A673 (cell line): Measurements from ENCODE around the gene CPO. TPM values are rescaled to one million over a fixed set of nuclear protein-coding genes. Genes with fewer than 3 reads are reported as not detected.

Source experiments
- BruUV-seq: library from RNA; stranded (reverse); fragments of 400-500 nt; replicated peaks from 2 replicates; lab custom pipeline; 2021; lab: Mats Ljungman, UMichigan
- CTCF ChIA-PET: fragments of 300-600 bp; sonication (Branson Sonifier 250); formaldehyde crosslinking; loops from one replicate; lab custom pipeline; 2022; ENCODE audit warnings: antibody characterized with exemption; lab: Charles Lee
- POLR2A ChIA-PET: fragments of 300-600 bp; sonication (Branson Sonifier 250); formaldehyde crosslinking; loops from one replicate; lab custom pipeline; 2022; ENCODE audit warnings: antibody characterized with exemption; ENCODE audit not compliant: low non-redundant PET; lab: Charles Lee
- DNase-seq: peaks from one replicate; pipeline ENCODE4 v3.0.0-alpha.2; 2015; ENCODE audit warnings: low spot score
- H3K27ac ChIP-seq: fragments of 200-600 bp; sonication (generic); 2 replicates; pipeline ENCODE4 v1.5.1; 2016; ENCODE audit warnings: mixed run types, low read depth, mild to moderate bottlenecking, mixed read lengths, antibody characterized with exemption, low read length; ENCODE audit not compliant: poor library complexity, severe bottlenecking
- H3K27me3 ChIP-seq: fragments of 200-600 bp; sonication (generic); replicated peaks from 2 replicates; pipeline ENCODE4 v1.6.1; 2017; ENCODE audit warnings: mixed run types, low read depth, mild to moderate bottlenecking, mixed read lengths, antibody characterized with exemption, low read length; ENCODE audit not compliant: insufficient read depth, poor library complexity
- H3K36me3 ChIP-seq: fragments of 200-600 bp; sonication (generic); 2 replicates; pipeline ENCODE4 v1.6.1; 2016; ENCODE audit warnings: mixed run types, mild to moderate bottlenecking, mixed read lengths, antibody characterized with exemption, low read length; ENCODE audit not compliant: insufficient read depth, poor library complexity, severe bottlenecking
- H3K4me1 ChIP-seq: fragments of 200-600 bp; sonication (generic); 2 replicates; pipeline ENCODE4 v1.6.1; 2017; ENCODE audit warnings: mixed run types, mild to moderate bottlenecking, mixed read lengths, antibody characterized with exemption, low read length; ENCODE audit not compliant: insufficient read depth, poor library complexity, severe bottlenecking
- H3K4me3 ChIP-seq: fragments of 200-600 bp; sonication (generic); 2 replicates; pipeline ENCODE4 v1.5.1; 2016; ENCODE audit warnings: low read depth, mixed run types, mild to moderate bottlenecking, mixed read lengths, low read length; ENCODE audit not compliant: poor library complexity, severe bottlenecking
- H3K9me3 ChIP-seq: fragments of 200-600 bp; sonication (generic); 2 replicates; pipeline ENCODE4 v1.6.1; 2016; ENCODE audit warnings: mixed run types, low read depth, mild to moderate bottlenecking, mixed read lengths, antibody characterized with exemption, low read length; ENCODE audit not compliant: poor library complexity, severe bottlenecking
- EZH2 ChIP-seq: fragments of 200-600 bp; sonication (generic); IDR thresholded peaks from 2 replicates; pipeline ENCODE4 v1.6.1; 2017; ENCODE audit warnings: borderline replicate concordance, low read depth, mild to moderate bottlenecking, mixed read lengths, antibody characterized with exemption, low read length; ENCODE audit not compliant: poor library complexity, severe bottlenecking
- intact Hi-C: fragments of 100-400 bp; cut with micrococcal nuclease; formaldehyde crosslinking; loops from one replicate; pipeline ENCODE4 v1.10.0; 2022; ENCODE audit not compliant: unreplicated experiment
- total RNA-seq: library from RNA; stranded (reverse); gene quantifications from 2 replicates; pipeline ENCODE4 v1.2.3, GENCODE V29; 2021
- TF ChIP-seq, protein P1 (sequence below): fragments of 300-800, 200-600 bp; sonication (generic); conservative IDR thresholded peaks from 2 replicates; pipeline ENCODE4 v1.5.1; 2017; ENCODE audit warnings: low read depth, mild to moderate bottlenecking, antibody characterized with exemption, low read length, moderate library complexity, mixed read lengths

The CPO gene
- total RNA-seq, 1 experiment from 2014 or later = not detected

GRCh38 chr2:206936843-206937230, 2.5 kb upstream of the CPO start:
- Histone ChIP-seq H3K27me3 (no peaks in the 10 kb centered on the region), H3K36me3 (no peaks in the 10 kb centered on the region), H3K4me3 (no peak overlapping the region), H3K27ac (no peak overlapping the region), H3K9me3 (no peaks in the 10 kb centered on the region), H3K4me1 (no peaks in the 10 kb centered on the region)
- BruUV-seq = no TSS peak
- no peak for TF ChIP-seq EZH2
- TF ChIP-seq, protein P1, sequence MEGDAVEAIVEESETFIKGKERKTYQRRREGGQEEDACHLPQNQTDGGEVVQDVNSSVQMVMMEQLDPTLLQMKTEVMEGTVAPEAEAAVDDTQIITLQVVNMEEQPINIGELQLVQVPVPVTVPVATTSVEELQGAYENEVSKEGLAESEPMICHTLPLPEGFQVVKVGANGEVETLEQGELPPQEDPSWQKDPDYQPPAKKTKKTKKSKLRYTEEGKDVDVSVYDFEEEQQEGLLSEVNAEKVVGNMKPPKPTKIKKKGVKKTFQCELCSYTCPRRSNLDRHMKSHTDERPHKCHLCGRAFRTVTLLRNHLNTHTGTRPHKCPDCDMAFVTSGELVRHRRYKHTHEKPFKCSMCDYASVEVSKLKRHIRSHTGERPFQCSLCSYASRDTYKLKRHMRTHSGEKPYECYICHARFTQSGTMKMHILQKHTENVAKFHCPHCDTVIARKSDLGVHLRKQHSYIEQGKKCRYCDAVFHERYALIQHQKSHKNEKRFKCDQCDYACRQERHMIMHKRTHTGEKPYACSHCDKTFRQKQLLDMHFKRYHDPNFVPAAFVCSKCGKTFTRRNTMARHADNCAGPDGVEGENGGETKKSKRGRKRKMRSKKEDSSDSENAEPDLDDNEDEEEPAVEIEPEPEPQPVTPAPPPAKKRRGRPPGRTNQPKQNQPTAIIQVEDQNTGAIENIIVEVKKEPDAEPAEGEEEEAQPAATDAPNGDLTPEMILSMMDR = no peak
- intact Hi-C loops = no loop called here
- ChIA-PET CTCF (no interaction called here), POLR2A (no interaction called here)
- no peak for DNase-seq

GRCh38 chr2:206937555-206937954, 1.8 kb upstream of the CPO start:
- no peaks in the 10 kb centered on the region for H3K27me3 ChIP-seq
- H3K4me3 ChIP-seq = no peak overlapping the region
- intact Hi-C loops = no loop called here
- H3K4me1 ChIP-seq = no peaks in the 10 kb centered on the region
- BruUV-seq = no TSS peak
- H3K36me3 ChIP-seq = no peaks in the 10 kb centered on the region
- TF ChIP-seq EZH2 = no peak
- TF ChIP-seq, protein P1 = no peak
- DNase-seq = no peak
- H3K9me3 ChIP-seq = no peaks in the 10 kb centered on the region
- H3K27ac ChIP-seq = no peak overlapping the region
- ChIA-PET POLR2A (no interaction called here), CTCF (no interaction called here)

DNA sequence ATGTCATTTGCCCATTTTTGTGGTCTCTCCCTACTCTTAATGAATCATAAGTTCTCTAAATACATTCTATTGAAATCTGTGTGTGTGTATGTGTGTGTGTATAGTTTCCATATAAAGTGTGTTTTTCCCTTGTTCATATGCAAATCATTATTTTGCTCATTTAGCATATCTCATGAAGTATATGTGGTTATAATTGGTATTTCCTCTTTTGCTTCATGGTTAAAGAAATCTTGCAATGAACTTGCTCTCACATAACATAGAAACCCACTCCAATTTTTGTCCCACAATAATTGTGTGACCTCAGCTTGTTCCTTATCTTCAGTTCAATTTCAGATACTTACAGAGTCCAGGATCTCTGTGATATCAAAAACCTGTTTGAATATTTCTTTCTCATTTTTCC, 1.2 kb downstream of the CPO start:
- ChIA-PET CTCF (no interaction called here), POLR2A (no interaction called here)
- BruUV-seq = no TSS peak
- Histone ChIP-seq H3K27me3 (no peaks in the 10 kb centered on the region), H3K9me3 (no peaks in the 10 kb centered on the region), H3K27ac (no peak overlapping the region), H3K4me1 (no peaks in the 10 kb centered on the region), H3K36me3 (no peaks in the 10 kb centered on the region), H3K4me3 (no peak overlapping the region)
- no peak for DNase-seq
- intact Hi-C loops = no loop called here
- TF ChIP-seq, protein P1 = no peak
